ENCODE results near the gene TSR1. TPM values are rescaled to one million over a fixed set of nuclear protein-coding genes. Genes with fewer than 3 reads are reported as not detected.

Gene TSR1
- total RNA-seq, 6 experiments from 2014 or later = 35.9 to 43.2 (median 37.6) TPM

- no peak for DNase-seq
- H3K4me1 Mint-ChIP-seq (ENCODE audit: low read depth) = no peaks in the 10 kb centered on the region
- H3K4me3 Mint-ChIP-seq = no peak overlapping the region
These were observed 35.9 kb upstream of the TSR1 start for GRCh38 chr17:2372180-2372579.

GRCh38 chr17:2371183-2372130, 35.2 kb upstream of the TSR1 start:
- no peaks in the 10 kb centered on the region for H3K9me3 Mint-ChIP-seq
- no peak overlapping the region for H3K27ac Mint-ChIP-seq
- no peak for TF ChIP-seq CTCF (IDR thresholded peaks at IDR 0.05)
- H3K36me3 Mint-ChIP-seq (ENCODE audit: low read depth) = 0 out of 2 replicates have a peak, but pooled peaks cover 4% of the 10 kb centered on the region
- no peaks in the 10 kb centered on the region; the same call in 1 of the 2 replicates for H3K27me3 Mint-ChIP-seq (ENCODE audit: insufficient read depth)
- no peak for DNase-seq
- no peaks in the 10 kb centered on the region for H3K4me1 Mint-ChIP-seq (ENCODE audit: low read depth)
- H3K4me3 Mint-ChIP-seq = no peak overlapping the region

More at GRCh38 chr17:2372180-2372579, 35.9 kb upstream of the TSR1 start:
- TF ChIP-seq CTCF (IDR thresholded peaks at IDR 0.05) = no peak
- H3K9me3 Mint-ChIP-seq = no peaks in the 10 kb centered on the region
- 0 out of 2 replicates have a peak, but pooled peaks cover 4% of the 10 kb centered on the region for H3K36me3 Mint-ChIP-seq (ENCODE audit: low read depth)
- peaks cover 2% of the 10 kb centered on the region; the same call in 1 of the 2 replicates for H3K27me3 Mint-ChIP-seq (ENCODE audit: insufficient read depth)
- H3K27ac Mint-ChIP-seq = no peak overlapping the region

DNA sequence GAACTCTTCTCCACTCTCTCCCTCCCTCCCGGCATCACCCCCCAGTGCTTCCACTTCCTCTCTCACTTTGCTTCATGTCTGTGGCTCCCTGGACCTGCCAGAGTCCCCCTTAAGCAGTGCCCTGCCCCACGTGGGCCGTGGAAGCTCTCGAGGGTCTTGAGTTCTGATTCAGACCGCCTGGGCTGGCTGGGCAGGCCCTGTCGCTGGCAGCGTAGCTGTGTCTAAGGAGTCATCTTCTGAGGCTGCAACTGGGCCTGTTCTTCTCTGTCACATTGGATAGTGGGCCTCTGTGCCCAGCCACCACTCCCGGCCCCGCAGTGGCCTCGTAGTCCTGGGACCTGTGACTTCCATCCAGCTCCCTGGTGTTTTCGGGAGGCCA, 33.9 kb upstream of the TSR1 start:
- Mint-ChIP-seq H3K36me3 (ENCODE audit: low read depth) (0 out of 2 replicates have a peak, but pooled peaks cover 4% of the 10 kb centered on the region), H3K27ac (no peak overlapping the region), H3K4me3 (no peak overlapping the region), H3K4me1 (ENCODE audit: low read depth) (no peaks in the 10 kb centered on the region), H3K27me3 (ENCODE audit: insufficient read depth) (no peaks in the 10 kb centered on the region; the same call in 1 of the 2 replicates), H3K9me3 (no peaks in the 10 kb centered on the region)
- no peak for TF ChIP-seq CTCF (IDR thresholded peaks at IDR 0.05)
- DNase-seq = no peak

- DNase-seq = no peak
- H3K27ac Mint-ChIP-seq = no peak overlapping the region
- H3K9me3 Mint-ChIP-seq = no peaks in the 10 kb centered on the region
- H3K36me3 Mint-ChIP-seq (ENCODE audit: low read depth) = 0 out of 2 replicates have a peak, but pooled peaks cover 4% of the 10 kb centered on the region
- H3K27me3 Mint-ChIP-seq (ENCODE audit: insufficient read depth) = no peaks in the 10 kb centered on the region; the same call in 1 of the 2 replicates
- no peaks in the 10 kb centered on the region for H3K4me1 Mint-ChIP-seq (ENCODE audit: low read depth)
- TF ChIP-seq CTCF (IDR thresholded peaks at IDR 0.05) = no peak
- no peak overlapping the region for H3K4me3 Mint-ChIP-seq
These were observed 33.4 kb upstream of the TSR1 start for GRCh38 chr17:2369551-2370210.

GRCh38 chr17:2369039-2369438, 32.8 kb upstream of the TSR1 start:
- Mint-ChIP-seq H3K9me3 (no peaks in the 10 kb centered on the region), H3K4me3 (no peak overlapping the region), H3K36me3 (ENCODE audit: low read depth) (0 out of 2 replicates have a peak, but pooled peaks cover 4% of the 10 kb centered on the region), H3K27me3 (ENCODE audit: insufficient read depth) (no peaks in the 10 kb centered on the region; the same call in 1 of the 2 replicates), H3K27ac (no peak overlapping the region), H3K4me1 (ENCODE audit: low read depth) (no peaks in the 10 kb centered on the region)
- no peak for TF ChIP-seq CTCF (IDR thresholded peaks at IDR 0.05)
- no peak for DNase-seq
